HepG2 (cell line): Measurements from ENCODE around the gene JMJD1C.

Experiments
- CHD2 ChIP-seq: IDR thresholded peaks from 2 replicates; pipeline ENCODE4 v1.6.1; 2011; ENCODE audit warnings: low read depth, low read length, improper control_type of control experiment
- EP300 ChIP-seq, 3 experiments: sonication (generic) in 1 of 3; formaldehyde crosslinking in 1 of 3; IDR thresholded peaks; 2 replicates each; pipeline versions ENCODE4 v1.5.1 to v1.6.1; 2011 to 2020; ENCODE audit warnings: low read depth in 2 of 3, low read length in 2 of 3, borderline replicate concordance in 1 of 3, improper control_type of control experiment in 1 of 3, mild to moderate bottlenecking in 1 of 3, missing genetic modification reagents in 1 of 3, moderate library complexity in 1 of 3
- FOXK2 ChIP-seq: fragments of 450-650 bp; IDR thresholded peaks from 2 replicates; pipeline ENCODE4 v1.6.1; 2016
- TF ChIP-seq, protein P1 (sequence below): sonication (generic); formaldehyde crosslinking; IDR thresholded peaks from 2 replicates; pipeline ENCODE4 v1.4.0; 2020; ENCODE audit warnings: low read depth, mild to moderate bottlenecking, missing genetic modification reagents

DNA sequence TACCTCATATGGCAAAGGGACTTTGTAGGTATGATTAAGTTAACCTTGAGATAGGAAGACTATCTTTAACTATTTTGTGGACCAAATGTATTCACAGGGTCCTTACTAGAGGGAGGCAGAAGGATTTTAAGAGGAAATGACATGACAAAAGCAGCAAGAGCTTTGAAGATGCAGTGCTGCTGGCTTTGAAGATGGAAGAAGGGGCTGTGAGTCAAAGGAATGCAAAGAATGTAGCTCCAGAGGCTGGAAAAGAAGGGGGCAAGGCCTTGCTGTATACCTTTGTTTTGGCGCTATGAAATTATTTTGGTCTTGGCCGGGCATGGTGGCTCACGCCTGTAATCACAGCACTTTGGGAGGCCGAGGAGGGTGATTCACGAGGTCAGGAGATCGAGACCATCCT, 335.9 kb downstream of the JMJD1C start:
- TF ChIP-seq EP300 (IDR thresholded peaks at IDR 0.05; ENCODE audit: low read depth in 2 of 2, low read length in 2 of 2), result no peak
- no peak for TF ChIP-seq EP300 (CRISPR knock-in tag; IDR thresholded peaks at IDR 0.05; ENCODE audit: borderline replicate concordance)
- TF ChIP-seq, protein P1, sequence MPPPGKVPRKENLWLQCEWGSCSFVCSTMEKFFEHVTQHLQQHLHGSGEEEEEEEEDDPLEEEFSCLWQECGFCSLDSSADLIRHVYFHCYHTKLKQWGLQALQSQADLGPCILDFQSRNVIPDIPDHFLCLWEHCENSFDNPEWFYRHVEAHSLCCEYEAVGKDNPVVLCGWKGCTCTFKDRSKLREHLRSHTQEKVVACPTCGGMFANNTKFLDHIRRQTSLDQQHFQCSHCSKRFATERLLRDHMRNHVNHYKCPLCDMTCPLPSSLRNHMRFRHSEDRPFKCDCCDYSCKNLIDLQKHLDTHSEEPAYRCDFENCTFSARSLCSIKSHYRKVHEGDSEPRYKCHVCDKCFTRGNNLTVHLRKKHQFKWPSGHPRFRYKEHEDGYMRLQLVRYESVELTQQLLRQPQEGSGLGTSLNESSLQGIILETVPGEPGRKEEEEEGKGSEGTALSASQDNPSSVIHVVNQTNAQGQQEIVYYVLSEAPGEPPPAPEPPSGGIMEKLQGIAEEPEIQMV, result no peak
- TF ChIP-seq FOXK2, result no peak
- TF ChIP-seq CHD2, result no peak
